Fibroblast of skin of right biceps (primary cell): ENCODE data around the gene ARG1.
A peak's percentile ranks its signal among the peaks of the same experiment; 100 is the strongest.

Source experiments
- DNase-seq: peaks from one replicate; pipeline ENCODE4 v3.0.0-alpha.2; 2013

Gene ARG1

GRCh38 chr6:131587909-131588308, 14.9 kb downstream of the ARG1 start:
- no peak for DNase-seq

- no peak for DNase-seq
These were observed 15.6 kb downstream of the ARG1 start for GRCh38 chr6:131588643-131589042.

DNA sequence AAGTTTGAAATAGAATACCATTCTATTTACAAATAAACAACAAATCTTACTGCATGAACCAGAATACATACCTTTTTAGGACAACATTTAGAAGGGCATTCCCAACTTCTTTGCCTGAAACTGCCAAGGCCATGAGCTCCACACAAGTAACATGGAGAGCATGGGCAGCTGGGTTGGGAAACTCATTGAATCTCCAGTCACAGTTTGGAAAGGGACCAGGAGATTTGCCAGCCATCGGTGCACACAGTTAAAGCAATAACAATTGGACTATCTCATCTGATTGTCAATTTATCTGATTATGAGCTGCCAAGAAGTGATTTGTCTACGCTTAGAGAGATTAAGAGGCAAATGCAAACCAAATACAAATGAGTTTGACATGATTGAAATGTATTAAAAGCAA, 19.9 kb downstream of the ARG1 start:
- DNase-seq = no peak

- DNase-seq = no peak
These were observed 21.0 kb downstream of the ARG1 start for GRCh38 chr6:131594074-131594473.

DNA sequence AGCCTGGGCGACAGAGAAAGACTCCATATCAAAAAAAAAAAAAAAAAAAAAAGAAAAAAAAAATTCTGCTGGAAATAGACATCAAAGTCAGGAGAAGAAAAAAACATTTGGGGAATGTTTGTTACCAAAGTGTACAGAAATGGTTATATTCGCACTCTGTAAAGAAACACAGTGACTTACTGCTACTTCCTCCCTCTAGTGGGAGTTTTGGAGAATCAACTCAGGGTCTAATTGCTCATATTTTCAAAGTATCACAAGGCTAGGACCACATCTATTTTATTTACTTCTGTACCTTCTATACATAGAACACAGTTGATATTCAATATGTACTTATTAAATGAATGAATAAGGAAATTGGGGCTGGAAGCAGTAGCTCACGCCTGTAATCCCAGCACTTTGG, 24.4 kb downstream of the ARG1 start:
- DNase-seq = no peak

- DNase-seq = no peak
These were observed 27.7 kb downstream of the ARG1 start for GRCh38 chr6:131600716-131601115.

GRCh38 chr6:131602781-131603312, 29.8 kb downstream of the ARG1 start:
- peak; percentile 84 for DNase-seq

DNA sequence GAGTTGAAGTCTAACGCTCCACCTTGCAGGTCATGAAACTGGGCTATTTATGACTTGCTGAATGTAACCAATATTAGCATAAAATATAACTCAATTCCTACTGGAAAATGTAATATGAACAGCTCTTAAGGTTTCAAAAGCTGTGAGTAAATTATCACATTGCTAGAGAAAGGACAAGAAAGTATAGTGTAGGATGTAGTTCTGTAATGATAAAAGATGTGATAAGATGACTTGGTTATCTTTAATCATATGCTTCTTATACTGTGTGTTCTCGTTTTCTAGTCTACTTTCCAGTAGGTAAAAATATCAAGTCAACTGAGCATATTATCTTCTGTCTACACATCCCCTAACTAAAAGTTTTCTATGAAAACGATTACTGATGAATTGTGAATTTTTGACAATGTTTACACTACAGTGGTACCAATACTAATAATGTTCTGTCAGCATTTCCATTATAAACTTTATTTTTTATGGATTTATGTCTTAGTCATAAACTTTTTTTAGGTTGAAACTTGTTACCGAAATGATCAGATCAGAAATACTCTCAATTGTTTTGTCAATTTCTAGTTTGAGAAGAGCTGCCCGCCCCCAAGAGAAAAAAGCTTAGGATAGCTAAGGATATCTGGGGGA, 40.4 kb downstream of the ARG1 start:
- DNase-seq = no peak

GRCh38 chr6:131615275-131615674, 42.2 kb downstream of the ARG1 start:
- DNase-seq = no peak

DNA sequence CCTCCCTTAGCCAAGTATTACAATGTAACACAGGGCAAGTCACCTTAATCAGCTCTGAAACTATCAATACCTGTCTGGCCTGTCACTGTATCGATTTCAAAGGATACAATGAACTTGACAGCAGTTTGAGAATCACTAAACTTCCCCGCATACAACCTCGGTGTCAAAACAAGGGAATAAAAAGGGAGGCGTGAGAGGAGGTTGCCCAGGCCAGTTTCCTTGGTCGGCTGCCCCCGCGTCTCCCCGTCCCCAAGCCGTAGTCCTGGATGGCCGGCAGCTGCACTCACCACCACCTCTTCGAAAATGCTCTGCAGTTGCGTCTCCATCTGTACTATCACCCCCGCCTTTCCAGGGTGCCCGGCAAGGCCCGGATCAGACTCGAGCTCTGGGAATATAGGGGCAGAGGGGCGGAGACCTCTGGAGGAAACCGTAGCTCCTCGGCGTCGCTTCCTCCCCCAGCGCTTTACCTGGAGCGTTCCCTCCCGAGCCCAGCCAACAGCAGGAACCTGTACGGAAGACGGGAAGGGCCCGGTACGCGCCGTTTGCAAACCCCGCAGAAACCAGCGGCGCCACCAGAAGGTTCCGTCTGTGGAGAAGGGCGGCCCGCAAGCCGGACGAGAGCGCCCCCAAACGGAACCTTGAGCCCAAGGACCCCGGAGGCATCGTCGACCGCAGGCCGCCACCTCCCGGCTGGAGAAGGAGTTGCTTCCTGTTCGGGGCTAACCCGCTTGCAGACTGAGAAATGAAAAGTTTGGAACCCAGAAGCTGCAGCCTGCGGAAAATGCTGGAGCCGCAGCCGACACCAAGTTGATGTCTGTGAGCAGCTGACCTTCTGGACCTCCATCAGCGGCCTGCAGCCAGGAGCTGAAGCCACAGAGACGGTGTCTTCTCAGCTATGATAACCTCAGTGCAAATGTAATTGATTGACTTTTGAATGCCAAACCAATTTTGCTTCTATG, 55.0 kb downstream of the ARG1 start, which contains the start of gene MED23:
TSS of gene MED23 (minus strand) at position 519 of the 959 bp plus-strand sequence. CDS start at position 326, 193 bp downstream.
- DNase-seq = peak; percentile 94

- no peak for DNase-seq
These were observed 55.7 kb downstream of the ARG1 start for GRCh38 chr6:131628726-131629125.

GRCh38 chr6:131629651-131630050, 56.6 kb downstream of the ARG1 start:
- DNase-seq = no peak

DNA sequence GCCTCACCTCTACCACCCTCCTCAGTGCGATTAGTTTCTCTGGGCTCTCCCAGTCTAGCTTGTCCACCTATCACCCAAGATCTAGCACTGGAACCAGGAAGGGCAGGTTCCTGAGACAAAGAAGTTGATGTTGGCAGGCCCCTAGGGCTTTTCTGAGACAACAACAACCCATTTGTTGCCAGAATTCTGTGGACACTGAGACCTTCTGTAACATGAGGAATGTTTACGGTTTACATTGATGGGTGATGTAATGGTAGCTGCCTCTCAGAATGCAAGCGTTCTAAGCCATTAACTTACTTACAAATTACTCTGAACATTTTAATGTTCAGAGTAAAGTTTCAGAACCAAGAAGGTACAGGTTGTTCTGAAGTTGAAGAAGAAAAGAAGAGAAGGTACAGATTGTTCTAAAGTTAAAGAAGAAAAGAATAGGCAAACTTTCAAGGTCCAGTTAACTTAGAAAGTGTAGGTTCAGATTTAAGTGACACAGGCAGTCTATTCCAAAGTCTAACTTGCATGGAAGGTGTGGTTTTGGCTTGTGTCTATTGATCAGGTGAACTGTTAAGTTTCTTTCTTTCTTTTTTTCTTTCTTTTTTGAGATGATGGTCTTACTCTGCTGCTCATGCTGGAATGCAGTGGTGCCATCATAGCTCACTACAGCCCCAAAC, 58.7 kb downstream of the ARG1 start:
- DNase-seq = no peak
